Central memory CD8-positive, alpha-beta T cell (primary cell): ENCODE results near the gene ZBTB9.

Experiments
- ATAC-seq: fragments of 150-1000 bp; cut with Tn5 transposase; replicated peaks from 2 replicates; pipeline ENCODE4 v1.10.0; 2022; ENCODE audit warnings: mild to moderate bottlenecking, moderate FRiP score, moderate number of reproducible peaks; ENCODE audit not compliant: poor library complexity, severe bottlenecking; ENCODE audit errors: extremely low read depth
- DNase-seq, 2 donors: peaks; one replicate each; pipeline ENCODE4 v3.0.0; 2021; ENCODE audit warnings: low spot score in 2 of 2
- H3K27ac Mint-ChIP-seq: one replicate; pipeline ENCODE4 v1.8.0; 2022; ENCODE audit warnings: low read depth, mild to moderate bottlenecking, moderate library complexity, mixed read lengths
- H3K27me3 Mint-ChIP-seq: one replicate; pipeline ENCODE4 v1.8.0; 2022; ENCODE audit warnings: mixed read lengths
- H3K36me3 Mint-ChIP-seq: one replicate; pipeline ENCODE4 v1.8.0; 2022; ENCODE audit warnings: mild to moderate bottlenecking, moderate library complexity, mixed read lengths; ENCODE audit not compliant: insufficient read depth
- H3K4me1 Mint-ChIP-seq: one replicate; pipeline ENCODE4 v1.8.0; 2022; ENCODE audit warnings: mixed read lengths
- H3K4me3 Mint-ChIP-seq: one replicate; pipeline ENCODE4 v1.8.0; 2022; ENCODE audit warnings: mild to moderate bottlenecking, moderate library complexity, mixed read lengths
- H3K9me3 Mint-ChIP-seq: one replicate; pipeline ENCODE4 v1.8.0; 2022; ENCODE audit warnings: mixed read lengths

ZBTB9 gene, protein sequence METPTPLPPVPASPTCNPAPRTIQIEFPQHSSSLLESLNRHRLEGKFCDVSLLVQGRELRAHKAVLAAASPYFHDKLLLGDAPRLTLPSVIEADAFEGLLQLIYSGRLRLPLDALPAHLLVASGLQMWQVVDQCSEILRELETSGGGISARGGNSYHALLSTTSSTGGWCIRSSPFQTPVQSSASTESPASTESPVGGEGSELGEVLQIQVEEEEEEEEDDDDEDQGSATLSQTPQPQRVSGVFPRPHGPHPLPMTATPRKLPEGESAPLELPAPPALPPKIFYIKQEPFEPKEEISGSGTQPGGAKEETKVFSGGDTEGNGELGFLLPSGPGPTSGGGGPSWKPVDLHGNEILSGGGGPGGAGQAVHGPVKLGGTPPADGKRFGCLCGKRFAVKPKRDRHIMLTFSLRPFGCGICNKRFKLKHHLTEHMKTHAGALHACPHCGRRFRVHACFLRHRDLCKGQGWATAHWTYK

DNA sequence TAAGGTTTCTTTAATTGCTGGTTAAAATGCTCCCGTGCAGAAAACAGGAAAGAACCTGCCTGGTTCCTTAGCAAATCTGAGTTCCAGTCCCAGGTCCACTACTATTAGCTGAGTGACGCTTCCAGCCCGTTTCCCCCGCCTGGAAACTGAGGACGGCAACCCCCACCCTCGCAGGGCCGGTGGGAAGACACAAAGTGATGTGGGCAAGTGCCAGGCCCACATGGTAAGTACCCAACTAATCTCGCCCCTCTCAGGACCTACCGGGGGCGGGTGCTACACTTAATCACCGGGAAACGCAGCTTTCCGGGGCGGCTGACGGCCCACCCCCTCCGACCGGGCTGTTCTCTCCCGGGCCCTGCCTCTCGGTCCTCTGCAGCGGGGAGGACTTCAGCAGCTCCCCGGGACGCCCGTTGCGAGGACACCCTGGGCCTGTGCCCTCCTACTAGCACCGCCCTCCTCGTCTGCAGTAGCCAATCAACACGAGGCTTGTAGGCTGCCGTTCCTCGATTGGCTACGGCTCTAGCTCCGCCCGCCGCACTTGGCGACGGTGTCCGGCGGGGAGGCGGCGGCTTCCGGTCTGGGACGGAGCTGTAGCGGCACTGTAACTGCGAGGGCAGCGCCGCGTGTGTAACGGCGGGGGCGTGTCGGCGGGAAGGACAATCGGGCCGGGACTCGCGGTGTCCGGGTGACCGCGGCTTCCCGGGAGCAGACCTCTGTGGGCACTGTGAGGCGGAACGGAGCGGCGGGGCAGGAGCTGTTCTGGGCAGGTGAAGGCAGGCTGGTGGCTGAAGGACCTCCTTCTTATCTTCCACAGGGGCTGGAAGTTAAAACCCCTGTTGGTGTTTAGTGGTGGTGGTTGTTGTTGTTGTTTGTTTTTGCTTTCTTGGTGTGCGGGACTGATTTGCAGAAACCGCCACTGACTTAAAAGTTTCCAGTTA lies at the start of gene ZBTB9:
Gene ZBTB9, plus strand, starts transcription at position 568 of the 938 bp plus-strand sequence. CDS start 525 bp downstream, outside the sequence.
- Mint-ChIP-seq H3K27me3 (no peaks in the 10 kb centered on the region), H3K4me3 (peak within 1 kb of the TSS; percentile 99), H3K36me3 (peaks cover 12% of the 10 kb centered on the region), H3K4me1 (peaks cover 31% of the 10 kb centered on the region), H3K27ac (peak within 1 kb of the TSS; percentile 98), H3K9me3 (no peaks in the 10 kb centered on the region)
- ATAC-seq (peak; percentile 99), DNase-seq (peak; percentile 85 to 89)

DNA sequence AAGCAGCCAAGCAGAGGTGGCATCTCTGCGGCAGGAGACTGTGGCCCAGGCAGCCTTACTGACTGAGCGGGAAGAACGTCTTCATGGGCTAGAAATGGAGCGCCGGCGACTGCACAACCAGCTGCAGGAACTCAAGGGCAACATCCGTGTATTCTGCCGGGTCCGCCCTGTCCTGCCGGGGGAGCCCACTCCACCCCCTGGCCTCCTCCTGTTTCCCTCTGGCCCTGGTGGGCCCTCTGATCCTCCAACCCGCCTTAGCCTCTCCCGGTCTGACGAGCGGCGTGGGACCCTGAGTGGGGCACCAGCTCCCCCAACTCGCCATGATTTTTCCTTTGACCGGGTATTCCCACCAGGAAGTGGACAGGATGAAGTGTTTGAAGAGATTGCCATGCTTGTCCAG lies 49.5 kb upstream of the ZBTB9 start:
- no peak for DNase-seq
- H3K27me3 Mint-ChIP-seq: no peaks in the 10 kb centered on the region
- H3K27ac Mint-ChIP-seq: peak overlapping the region; percentile 9
- no peak for ATAC-seq
- H3K36me3 Mint-ChIP-seq: peaks cover 6% of the 10 kb centered on the region
- no peaks in the 10 kb centered on the region for H3K9me3 Mint-ChIP-seq
- no peak overlapping the region for H3K4me3 Mint-ChIP-seq
- peaks cover 20% of the 10 kb centered on the region for H3K4me1 Mint-ChIP-seq

DNA sequence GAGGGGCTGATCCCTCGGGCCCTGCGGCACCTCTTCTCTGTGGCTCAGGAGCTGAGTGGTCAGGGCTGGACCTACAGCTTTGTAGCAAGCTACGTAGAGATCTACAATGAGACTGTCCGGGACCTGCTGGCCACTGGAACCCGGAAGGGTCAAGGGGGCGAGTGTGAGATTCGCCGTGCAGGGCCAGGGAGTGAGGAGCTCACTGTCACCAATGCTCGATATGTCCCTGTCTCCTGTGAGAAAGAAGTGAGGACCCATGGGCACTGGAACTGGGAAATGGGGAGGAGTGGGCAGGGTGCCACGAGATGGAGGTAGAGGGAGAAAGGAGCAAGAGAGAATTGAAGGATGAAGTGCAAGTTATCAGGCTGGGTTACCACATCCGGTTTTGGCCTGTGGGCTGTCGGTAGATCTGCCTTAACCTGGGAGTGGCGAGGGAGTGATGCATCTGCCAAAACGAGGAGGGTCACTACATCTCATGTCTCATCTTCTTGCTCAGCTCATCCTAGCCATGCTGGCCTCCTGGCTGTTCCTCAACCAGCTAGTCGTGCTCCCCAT lies 48.9 kb upstream of the ZBTB9 start:
- H3K4me3 Mint-ChIP-seq: no peak overlapping the region
- H3K27ac Mint-ChIP-seq: peak overlapping the region; percentile 9
- no peaks in the 10 kb centered on the region for H3K9me3 Mint-ChIP-seq
- H3K36me3 Mint-ChIP-seq: peaks cover 10% of the 10 kb centered on the region
- H3K27me3 Mint-ChIP-seq: no peaks in the 10 kb centered on the region
- DNase-seq (no peak), ATAC-seq (no peak)
- peaks cover 23% of the 10 kb centered on the region for H3K4me1 Mint-ChIP-seq

DNA sequence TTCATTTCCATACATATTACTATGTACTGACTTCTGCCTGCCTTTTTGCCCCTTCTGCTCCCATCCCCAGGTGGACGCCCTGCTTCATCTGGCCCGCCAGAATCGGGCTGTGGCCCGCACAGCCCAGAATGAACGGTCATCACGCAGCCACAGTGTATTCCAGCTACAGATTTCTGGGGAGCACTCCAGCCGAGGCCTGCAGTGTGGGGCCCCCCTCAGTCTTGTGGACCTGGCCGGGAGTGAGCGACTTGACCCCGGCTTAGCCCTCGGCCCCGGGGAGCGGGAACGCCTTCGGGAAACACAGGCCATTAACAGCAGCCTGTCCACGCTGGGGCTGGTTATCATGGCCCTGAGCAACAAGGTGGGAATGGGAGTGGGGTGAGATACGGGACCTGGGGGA lies 48.2 kb upstream of the ZBTB9 start:
- Mint-ChIP-seq H3K36me3 (peaks cover 12% of the 10 kb centered on the region), H3K4me1 (peaks cover 23% of the 10 kb centered on the region), H3K27me3 (no peaks in the 10 kb centered on the region), H3K9me3 (no peaks in the 10 kb centered on the region), H3K27ac (no peak overlapping the region), H3K4me3 (no peak overlapping the region)
- ATAC-seq: no peak
- DNase-seq: no peak

DNA sequence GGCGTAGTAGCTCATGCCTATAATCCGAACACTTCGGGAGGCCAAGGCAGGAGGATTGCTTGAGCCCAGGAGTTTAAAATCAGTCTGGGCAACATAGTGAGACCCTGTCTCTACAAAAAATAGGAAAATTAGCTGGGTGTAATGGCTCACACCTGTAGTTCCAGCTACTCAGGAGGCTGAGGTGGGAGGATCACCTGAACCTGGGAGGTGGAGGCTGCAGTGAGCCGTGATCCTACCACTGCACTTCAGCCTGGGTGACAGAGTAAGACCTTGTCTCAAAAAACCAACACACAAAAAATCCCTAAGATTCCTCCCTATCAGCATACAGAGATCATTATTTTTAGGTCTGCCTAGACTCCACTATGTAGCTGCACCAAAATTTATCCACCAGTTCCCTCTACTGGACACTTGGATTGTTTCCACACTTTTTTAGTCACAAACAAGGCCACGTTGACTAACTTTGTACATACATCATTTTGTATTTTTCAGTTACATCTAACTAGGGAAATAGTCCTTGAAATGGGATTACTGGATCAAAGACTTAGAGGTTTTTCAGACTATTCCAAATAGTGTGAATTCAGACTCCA lies 47.2 kb upstream of the ZBTB9 start:
- DNase-seq (no peak), ATAC-seq (no peak)
- H3K27ac Mint-ChIP-seq: no peak overlapping the region
- H3K27me3 Mint-ChIP-seq: no peaks in the 10 kb centered on the region
- peaks cover 17% of the 10 kb centered on the region for H3K36me3 Mint-ChIP-seq
- H3K9me3 Mint-ChIP-seq: no peaks in the 10 kb centered on the region
- H3K4me1 Mint-ChIP-seq: peaks cover 30% of the 10 kb centered on the region
- H3K4me3 Mint-ChIP-seq: no peak overlapping the region

DNA sequence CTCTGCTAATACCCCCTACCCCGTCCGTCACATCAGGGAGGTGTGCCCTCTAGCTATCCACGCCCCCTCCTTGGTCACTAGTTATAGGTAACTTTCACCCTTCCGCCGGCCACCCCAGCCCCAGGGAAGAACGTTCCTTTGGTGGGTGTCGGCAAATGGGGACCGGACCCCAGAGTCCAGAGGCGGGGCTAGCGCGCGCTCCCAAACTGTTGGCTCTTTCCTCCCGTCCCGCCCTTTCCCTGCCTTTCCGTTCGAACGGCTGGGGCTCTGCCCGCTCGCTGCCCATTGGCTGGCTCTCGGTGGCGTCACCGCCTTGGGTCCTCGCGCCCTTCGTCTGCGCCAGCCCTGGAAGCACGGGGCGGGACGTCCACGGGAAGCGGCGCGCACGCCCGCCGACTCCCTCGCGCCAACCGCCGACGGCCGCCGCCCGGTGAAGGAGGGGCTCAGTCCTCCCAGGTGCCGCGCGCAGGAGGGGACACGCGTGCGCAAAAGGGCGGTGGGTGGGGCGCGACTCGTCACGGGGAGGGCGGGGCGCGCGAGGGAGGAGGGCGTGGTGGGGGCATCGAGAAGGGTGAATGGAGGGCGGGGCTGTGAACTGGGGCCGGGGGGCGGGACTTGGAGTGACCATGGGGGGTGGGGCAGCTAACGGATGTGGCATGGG lies 44.2 kb upstream of the ZBTB9 start:
- peak; percentile 73 for ATAC-seq
- H3K9me3 Mint-ChIP-seq: no peaks in the 10 kb centered on the region
- H3K4me3 Mint-ChIP-seq: peak overlapping the region; percentile 81
- H3K36me3 Mint-ChIP-seq: peaks cover 36% of the 10 kb centered on the region
- peak; percentile 89 to 95 for DNase-seq
- H3K27me3 Mint-ChIP-seq: no peaks in the 10 kb centered on the region
- peaks cover 52% of the 10 kb centered on the region for H3K4me1 Mint-ChIP-seq
- H3K27ac Mint-ChIP-seq: peak overlapping the region; percentile 95

DNA sequence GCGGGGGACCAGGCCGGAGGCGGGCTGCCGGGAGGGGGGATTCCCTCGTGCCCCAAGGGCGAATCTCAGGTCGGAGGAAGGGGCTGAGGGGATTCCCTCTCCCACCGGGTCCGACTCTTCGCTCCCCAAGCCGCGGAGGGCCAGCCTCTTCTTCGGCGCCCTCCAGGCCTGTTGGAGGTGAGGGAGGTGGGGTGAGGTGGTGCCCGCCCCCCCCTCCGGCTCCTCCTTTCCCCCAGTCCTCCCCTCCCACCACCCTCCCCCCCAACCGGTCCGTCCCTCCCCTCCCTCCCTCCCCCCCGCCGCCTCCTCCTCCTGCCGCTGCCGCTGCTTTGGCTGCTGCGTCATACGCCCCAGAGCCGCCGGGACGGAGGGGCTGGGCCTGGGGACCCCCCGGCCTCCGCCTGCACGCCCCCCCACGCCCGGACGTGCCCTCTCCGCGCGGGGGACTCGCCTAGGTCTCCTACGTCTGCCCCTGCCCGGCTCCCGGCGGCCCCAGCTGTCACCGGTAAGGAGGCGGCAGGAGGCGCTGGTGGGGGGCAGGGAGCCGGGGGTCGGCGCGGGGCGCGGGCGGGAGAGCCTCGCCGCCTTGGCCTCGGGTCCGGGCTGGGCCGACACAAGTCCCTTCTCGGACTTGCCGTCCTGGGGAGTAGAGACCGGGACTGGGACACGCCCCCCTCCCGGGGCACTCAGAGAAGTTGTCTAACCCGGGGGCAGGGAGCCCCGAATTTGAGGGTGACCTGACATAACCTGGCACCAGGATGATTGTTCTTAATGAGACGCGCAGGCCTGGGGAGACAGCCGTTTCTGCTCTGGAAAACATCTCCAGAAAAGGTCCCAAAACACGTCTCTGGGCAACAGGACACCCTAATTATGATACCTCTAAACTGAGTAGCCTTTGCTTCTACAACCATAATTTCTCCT lies 43.4 kb upstream of the ZBTB9 start, which contains the start of gene PHF1:
Gene PHF1, plus strand, starts transcription at position 304 of the 921 bp plus-strand sequence. CDS start 1,250 bp downstream, outside the sequence.
- H3K4me3 Mint-ChIP-seq: peak within 1 kb of the TSS; percentile 81
- ATAC-seq (peak; percentile 58), DNase-seq (peak; percentile 82 to 89)
- H3K4me1 Mint-ChIP-seq: peaks cover 55% of the 10 kb centered on the region
- H3K27ac Mint-ChIP-seq: peak within 1 kb of the TSS; percentile 95
- no peaks in the 10 kb centered on the region for H3K27me3 Mint-ChIP-seq
- peaks cover 39% of the 10 kb centered on the region for H3K36me3 Mint-ChIP-seq
- H3K9me3 Mint-ChIP-seq: no peaks in the 10 kb centered on the region

DNA sequence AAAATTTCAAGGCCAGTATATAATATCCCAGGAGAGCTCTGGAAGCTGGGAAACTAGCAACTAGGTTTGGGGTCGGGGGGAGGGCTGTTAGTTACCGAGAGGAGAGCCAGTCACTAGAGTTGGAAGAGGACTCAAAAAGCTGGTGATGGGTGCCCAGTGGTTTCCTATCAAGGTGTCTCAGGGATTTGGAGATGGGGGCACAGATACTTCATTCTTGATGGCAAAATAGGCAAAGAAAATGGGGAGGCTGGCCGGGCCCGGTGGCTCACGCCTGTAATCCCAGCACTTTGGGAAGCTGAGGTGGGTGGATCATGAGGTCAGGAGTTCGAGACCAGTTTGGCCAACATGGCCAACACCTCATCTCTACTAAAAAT lies 42.8 kb upstream of the ZBTB9 start:
- Mint-ChIP-seq H3K27ac (peak overlapping the region; percentile 95), H3K4me1 (peaks cover 61% of the 10 kb centered on the region), H3K4me3 (peak overlapping the region; percentile 81), H3K27me3 (no peaks in the 10 kb centered on the region), H3K9me3 (no peaks in the 10 kb centered on the region), H3K36me3 (peaks cover 41% of the 10 kb centered on the region)
- ATAC-seq: no peak
- no peak for DNase-seq

DNA sequence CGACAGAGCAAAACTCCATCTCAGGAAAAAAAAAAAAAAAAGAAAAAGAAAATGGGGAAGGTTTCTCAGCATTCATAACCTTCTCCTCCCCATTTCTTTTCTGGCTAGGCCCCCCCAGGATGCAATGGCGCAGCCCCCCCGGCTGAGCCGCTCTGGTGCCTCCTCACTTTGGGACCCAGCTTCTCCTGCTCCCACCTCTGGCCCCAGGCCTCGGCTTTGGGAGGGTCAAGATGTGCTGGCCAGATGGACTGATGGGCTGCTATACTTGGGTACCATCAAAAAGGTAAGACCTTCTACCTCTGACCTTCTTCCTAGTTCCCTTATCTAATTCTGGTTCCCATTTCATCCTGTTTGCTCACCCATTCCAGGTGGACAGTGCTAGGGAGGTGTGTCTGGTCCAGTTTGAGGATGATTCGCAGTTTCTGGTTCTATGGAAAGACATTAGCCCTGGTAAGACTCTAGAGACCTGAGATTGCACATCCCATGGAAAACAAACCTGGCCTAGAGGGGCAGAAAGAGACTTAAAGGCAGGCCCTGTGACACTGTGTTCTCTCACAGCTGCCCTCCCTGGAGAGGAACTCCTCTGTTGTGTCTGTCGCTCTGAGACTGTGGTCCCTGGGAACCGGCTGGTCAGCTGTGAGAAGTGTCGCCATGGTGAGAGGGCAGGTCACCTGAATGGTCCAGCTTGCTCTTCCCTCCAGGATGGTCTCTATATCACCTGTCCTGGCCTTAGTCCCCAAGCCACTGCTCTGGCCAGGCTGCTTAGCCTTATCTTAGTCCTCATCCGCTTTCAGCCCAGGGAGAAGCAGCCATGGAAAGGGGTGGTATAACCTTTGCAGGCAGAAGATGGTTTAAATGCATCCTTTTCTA lies 42.0 kb upstream of the ZBTB9 start:
- no peaks in the 10 kb centered on the region for H3K9me3 Mint-ChIP-seq
- peaks cover 69% of the 10 kb centered on the region for H3K4me1 Mint-ChIP-seq
- H3K27ac Mint-ChIP-seq: peak overlapping the region; percentile 95
- H3K27me3 Mint-ChIP-seq: no peaks in the 10 kb centered on the region
- DNase-seq (no peak), ATAC-seq (no peak)
- peaks cover 42% of the 10 kb centered on the region for H3K36me3 Mint-ChIP-seq
- H3K4me3 Mint-ChIP-seq: peak overlapping the region; percentile 81

DNA sequence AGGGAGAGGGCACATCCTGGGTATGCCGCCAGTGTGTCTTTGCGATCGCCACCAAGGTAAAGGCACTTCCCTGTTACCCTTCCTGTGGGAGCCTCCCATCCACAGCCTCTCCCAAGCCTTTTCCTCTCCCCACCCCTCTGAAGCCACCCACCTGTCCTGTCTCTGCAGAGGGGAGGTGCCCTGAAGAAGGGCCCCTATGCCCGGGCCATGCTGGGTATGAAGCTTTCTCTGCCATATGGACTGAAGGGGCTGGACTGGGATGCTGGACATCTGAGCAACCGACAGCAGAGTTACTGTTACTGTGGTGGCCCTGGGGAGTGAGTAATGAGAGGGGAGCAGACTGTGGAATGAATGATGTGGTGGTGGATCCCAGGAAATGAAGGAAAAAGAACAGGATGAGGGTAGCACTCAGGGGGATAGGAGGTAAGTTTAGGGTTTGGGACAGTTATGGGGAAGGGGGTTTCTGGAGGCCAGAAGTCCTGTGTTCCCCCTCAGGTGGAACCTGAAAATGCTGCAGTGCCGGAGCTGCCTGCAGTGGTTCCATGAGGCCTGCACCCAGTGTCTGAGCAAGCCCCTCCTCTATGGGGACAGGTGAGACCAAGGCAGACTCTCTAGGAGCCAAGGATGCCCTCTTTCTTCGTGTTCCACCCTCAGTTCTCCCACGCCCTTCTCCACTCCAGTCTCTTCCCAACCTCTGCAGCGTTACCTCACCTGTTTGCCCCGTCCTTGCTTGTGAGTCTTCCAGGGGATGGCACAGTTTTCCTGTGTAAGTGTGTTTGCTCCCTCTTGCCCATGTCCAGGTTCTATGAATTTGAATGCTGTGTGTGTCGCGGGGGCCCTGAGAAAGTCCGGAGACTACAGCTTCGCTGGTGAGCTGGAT lies 40.9 kb upstream of the ZBTB9 start:
- DNase-seq: no peak
- H3K4me1 Mint-ChIP-seq: peaks cover 77% of the 10 kb centered on the region

More for the DNA sequence above, 40.9 kb upstream of the ZBTB9 start:
- Mint-ChIP-seq H3K4me3 (peak overlapping the region; percentile 81), H3K36me3 (peaks cover 52% of the 10 kb centered on the region), H3K9me3 (no peaks in the 10 kb centered on the region), H3K27ac (peak overlapping the region; percentile 78), H3K27me3 (no peaks in the 10 kb centered on the region)
- no peak for ATAC-seq
